Skeletal muscle satellite cell (primary cell): ENCODE results near the gene ME2.
"Not testable (repeated sequence)": the region's sequence is repeated elsewhere in the genome, so short reads cannot be mapped to it uniquely, and the experiment has no call there.

Experiments
- H3K27me3 ChIP-seq: 2 replicates; pipeline ENCODE4 v1.7.0; 2013; ENCODE audit warnings: low read length; ENCODE audit not compliant: control insufficient read depth, insufficient read depth
- H3K36me3 ChIP-seq: 2 replicates; pipeline ENCODE4 v1.7.0; 2013; ENCODE audit warnings: mild to moderate bottlenecking, control low read depth, low read length; ENCODE audit not compliant: insufficient read depth
- H3K4me1 ChIP-seq: 2 replicates; pipeline ENCODE4 v1.7.0; 2013; ENCODE audit warnings: low read length; ENCODE audit not compliant: control insufficient read depth, insufficient read depth
- H3K4me2 ChIP-seq: 2 replicates; pipeline ENCODE4 v1.7.0; 2013; ENCODE audit warnings: mild to moderate bottlenecking, low read length
- H3K4me3 ChIP-seq: 2 replicates; pipeline ENCODE4 v1.7.0; 2013; ENCODE audit warnings: low read length
- H3K9ac ChIP-seq: 2 replicates; pipeline ENCODE4 v1.7.0; 2013; ENCODE audit warnings: mild to moderate bottlenecking, low read depth, low read length, moderate library complexity
- H3K9me3 ChIP-seq: replicated peaks from 2 replicates; pipeline ENCODE4 v1.7.0; 2013; ENCODE audit warnings: mild to moderate bottlenecking, control low read depth, low read length

Gene ME2

GRCh38 chr18:50933684-50934083 lies 54.8 kb downstream of the ME2 start:
- H3K9me3 ChIP-seq = no peaks in the 10 kb centered on the region
- H3K4me1 ChIP-seq = no peaks in the 10 kb centered on the region
- H3K27me3 ChIP-seq = no peaks in the 10 kb centered on the region
- H3K4me3 ChIP-seq = no peak overlapping the region
- no peak overlapping the region for H3K9ac ChIP-seq
- no peak overlapping the region for H3K4me2 ChIP-seq
- H3K36me3 ChIP-seq = no peaks in the 10 kb centered on the region

GRCh38 chr18:50934545-50935211 lies 55.8 kb downstream of the ME2 start:
- Histone ChIP-seq H3K4me3 (no peak overlapping the region), H3K4me1 (no peaks in the 10 kb centered on the region), H3K9ac (no peak overlapping the region), H3K36me3 (no peaks in the 10 kb centered on the region), H3K9me3 (no peaks in the 10 kb centered on the region), H3K27me3 (no peaks in the 10 kb centered on the region), H3K4me2 (no peak overlapping the region)

GRCh38 chr18:50935493-50936191 lies 56.7 kb downstream of the ME2 start:
- H3K9ac ChIP-seq = no peak overlapping the region
- H3K4me1 ChIP-seq = no peaks in the 10 kb centered on the region
- H3K4me3 ChIP-seq = no peak overlapping the region
- H3K9me3 ChIP-seq = no peaks in the 10 kb centered on the region
- H3K4me2 ChIP-seq = no peak overlapping the region
- peaks cover 2% of the 10 kb centered on the region for H3K36me3 ChIP-seq
- H3K27me3 ChIP-seq = no peaks in the 10 kb centered on the region

GRCh38 chr18:50937183-50937582 lies 58.3 kb downstream of the ME2 start:
- no peak overlapping the region for H3K4me2 ChIP-seq
- H3K9ac ChIP-seq = no peak overlapping the region
- no peaks in the 10 kb centered on the region for H3K4me1 ChIP-seq
- peaks cover 4% of the 10 kb centered on the region for H3K36me3 ChIP-seq
- no peaks in the 10 kb centered on the region for H3K27me3 ChIP-seq
- H3K4me3 ChIP-seq = no peak overlapping the region
- H3K9me3 ChIP-seq = no peaks in the 10 kb centered on the region

- Histone ChIP-seq H3K9ac (no peak overlapping the region), H3K27me3 (no peaks in the 10 kb centered on the region), H3K9me3 (no peaks in the 10 kb centered on the region), H3K36me3 (peaks cover 4% of the 10 kb centered on the region), H3K4me2 (no peak overlapping the region), H3K4me1 (no peaks in the 10 kb centered on the region), H3K4me3 (no peak overlapping the region)
Measured at GRCh38 chr18:50938912-50939311, 60.0 kb downstream of the ME2 start.

- no peak overlapping the region for H3K4me2 ChIP-seq
- peaks cover 4% of the 10 kb centered on the region for H3K36me3 ChIP-seq
- H3K27me3 ChIP-seq = no peaks in the 10 kb centered on the region
- H3K4me1 ChIP-seq = peaks cover 4% of the 10 kb centered on the region
- H3K9ac ChIP-seq = no peak overlapping the region
- H3K9me3 ChIP-seq = no peaks in the 10 kb centered on the region
- no peak overlapping the region for H3K4me3 ChIP-seq
Measured at GRCh38 chr18:50944245-50944932, 65.5 kb downstream of the ME2 start.

GRCh38 chr18:50945918-50946317 lies 67.0 kb downstream of the ME2 start:
- not testable (repeated sequence) for H3K36me3 ChIP-seq, H3K27me3 ChIP-seq, H3K9ac ChIP-seq, H3K4me3 ChIP-seq, H3K4me2 ChIP-seq, H3K4me1 ChIP-seq, H3K9me3 ChIP-seq

- Histone ChIP-seq H3K27me3 (no peaks in the 10 kb centered on the region), H3K9ac (no peak overlapping the region), H3K4me2 (no peak overlapping the region), H3K4me1 (peaks cover 4% of the 10 kb centered on the region), H3K4me3 (no peak overlapping the region), H3K36me3 (no peaks in the 10 kb centered on the region), H3K9me3 (no peaks in the 10 kb centered on the region)
Measured at GRCh38 chr18:50947899-50948298, 69.0 kb downstream of the ME2 start.

- no peaks in the 10 kb centered on the region for H3K27me3 ChIP-seq
- H3K36me3 ChIP-seq = no peaks in the 10 kb centered on the region
- no peak overlapping the region for H3K9ac ChIP-seq
- H3K4me3 ChIP-seq = no peak overlapping the region
- H3K4me1 ChIP-seq = peaks cover 4% of the 10 kb centered on the region
- H3K4me2 ChIP-seq = no peak overlapping the region
- no peaks in the 10 kb centered on the region for H3K9me3 ChIP-seq
Measured at GRCh38 chr18:50949185-50949584, 70.3 kb downstream of the ME2 start.

GRCh38 chr18:50950626-50951025 lies 71.7 kb downstream of the ME2 start:
- Histone ChIP-seq H3K36me3 (no peaks in the 10 kb centered on the region), H3K4me1 (peaks cover 4% of the 10 kb centered on the region), H3K9me3 (no peaks in the 10 kb centered on the region)

GRCh38 chr18:50953822-50954221 lies 74.9 kb downstream of the ME2 start:
- no peak overlapping the region for H3K4me2 ChIP-seq
- no peaks in the 10 kb centered on the region for H3K4me1 ChIP-seq
- H3K27me3 ChIP-seq = peaks cover 6% of the 10 kb centered on the region
- no peaks in the 10 kb centered on the region for H3K9me3 ChIP-seq
- H3K36me3 ChIP-seq = no peaks in the 10 kb centered on the region
- no peak overlapping the region for H3K4me3 ChIP-seq
- H3K9ac ChIP-seq = no peak overlapping the region

More at GRCh38 chr18:50950626-50951025, 71.7 kb downstream of the ME2 start:
- Histone ChIP-seq H3K4me3 (no peak overlapping the region), H3K4me2 (no peak overlapping the region), H3K27me3 (no peaks in the 10 kb centered on the region), H3K9ac (no peak overlapping the region)
